ENCODE measurements around the gene MT2A. TPM values are rescaled to one million over a fixed set of nuclear protein-coding genes. Genes with fewer than 3 reads are reported as not detected.

Gene MT2A
- total RNA-seq, 1 donor from 2014 or later, result 139 TPM

GRCh38 chr16:56583351-56584168 lies 24.8 kb upstream of the MT2A start:
- no peak for DNase-seq (ENCODE audit: low read depth)
- Histone ChIP-seq H3K36me3 (ENCODE audit: control insufficient read depth, insufficient read depth, low read length) (no peaks in the 10 kb centered on the region), H3K4me3 (ENCODE audit: low read depth, low read length) (no peak overlapping the region), H3K27me3 (ENCODE audit: control insufficient read depth, insufficient read depth, low read length) (no peaks in the 10 kb centered on the region)
- TF ChIP-seq, protein P1, sequence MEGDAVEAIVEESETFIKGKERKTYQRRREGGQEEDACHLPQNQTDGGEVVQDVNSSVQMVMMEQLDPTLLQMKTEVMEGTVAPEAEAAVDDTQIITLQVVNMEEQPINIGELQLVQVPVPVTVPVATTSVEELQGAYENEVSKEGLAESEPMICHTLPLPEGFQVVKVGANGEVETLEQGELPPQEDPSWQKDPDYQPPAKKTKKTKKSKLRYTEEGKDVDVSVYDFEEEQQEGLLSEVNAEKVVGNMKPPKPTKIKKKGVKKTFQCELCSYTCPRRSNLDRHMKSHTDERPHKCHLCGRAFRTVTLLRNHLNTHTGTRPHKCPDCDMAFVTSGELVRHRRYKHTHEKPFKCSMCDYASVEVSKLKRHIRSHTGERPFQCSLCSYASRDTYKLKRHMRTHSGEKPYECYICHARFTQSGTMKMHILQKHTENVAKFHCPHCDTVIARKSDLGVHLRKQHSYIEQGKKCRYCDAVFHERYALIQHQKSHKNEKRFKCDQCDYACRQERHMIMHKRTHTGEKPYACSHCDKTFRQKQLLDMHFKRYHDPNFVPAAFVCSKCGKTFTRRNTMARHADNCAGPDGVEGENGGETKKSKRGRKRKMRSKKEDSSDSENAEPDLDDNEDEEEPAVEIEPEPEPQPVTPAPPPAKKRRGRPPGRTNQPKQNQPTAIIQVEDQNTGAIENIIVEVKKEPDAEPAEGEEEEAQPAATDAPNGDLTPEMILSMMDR (IDR thresholded peaks at IDR 0.05; ENCODE audit: insufficient read depth, low read length, poor library complexity, severe bottlenecking), result no peak

DNA sequence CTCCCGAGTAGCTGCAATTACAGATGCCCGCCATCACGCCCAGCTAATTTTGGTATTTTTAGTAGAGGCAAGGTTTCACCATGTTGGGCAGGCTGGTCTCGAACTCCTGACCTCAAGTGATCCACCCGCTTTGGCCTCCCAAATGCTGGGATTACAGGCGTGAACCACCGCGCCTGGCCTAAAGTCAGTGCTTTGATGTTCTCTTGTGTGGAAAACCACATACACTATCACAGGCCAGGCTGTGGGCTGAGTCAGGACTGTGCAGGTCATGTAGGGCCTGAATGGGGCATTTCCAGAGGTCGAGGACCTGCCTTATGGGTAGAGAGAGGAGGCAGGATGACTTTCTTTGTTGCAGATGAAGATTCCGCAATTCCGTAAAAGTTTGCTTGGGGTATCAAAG lies 24.1 kb upstream of the MT2A start:
- Histone ChIP-seq H3K4me3 (ENCODE audit: low read depth, low read length) (no peak overlapping the region), H3K36me3 (ENCODE audit: control insufficient read depth, insufficient read depth, low read length) (no peaks in the 10 kb centered on the region), H3K27me3 (ENCODE audit: control insufficient read depth, insufficient read depth, low read length) (peaks cover 7% of the 10 kb centered on the region)
- TF ChIP-seq, protein P1 (IDR thresholded peaks at IDR 0.05; ENCODE audit: insufficient read depth, low read length, poor library complexity, severe bottlenecking), result no peak
- no peak for DNase-seq (ENCODE audit: low read depth)

- no peak for DNase-seq (ENCODE audit: low read depth)
- TF ChIP-seq, protein P1 (IDR thresholded peaks at IDR 0.05; ENCODE audit: insufficient read depth, low read length, poor library complexity, severe bottlenecking), result no peak
- Histone ChIP-seq H3K36me3 (ENCODE audit: control insufficient read depth, insufficient read depth, low read length) (no peaks in the 10 kb centered on the region), H3K4me3 (ENCODE audit: low read depth, low read length) (peak overlapping the region; percentile 28), H3K27me3 (ENCODE audit: control insufficient read depth, insufficient read depth, low read length) (peaks cover 25% of the 10 kb centered on the region)
Measured at GRCh38 chr16:56588781-56589140, 19.6 kb upstream of the MT2A start.

GRCh38 chr16:56589141-56590039 lies 19.0 kb upstream of the MT2A start, which contains the start of gene MT3:
Gene MT3 (plus strand): TSS chr16:56589528. CDS start chr16:56589591, 63 bp downstream.
- TF ChIP-seq, protein P1 (IDR thresholded peaks at IDR 0.05; ENCODE audit: insufficient read depth, low read length, poor library complexity, severe bottlenecking), result no peak
- DNase-seq (ENCODE audit: low read depth), result no peak
- Histone ChIP-seq H3K4me3 (ENCODE audit: low read depth, low read length) (peak within 1 kb of the TSS; percentile 28), H3K27me3 (ENCODE audit: control insufficient read depth, insufficient read depth, low read length) (peaks cover 25% of the 10 kb centered on the region), H3K36me3 (ENCODE audit: control insufficient read depth, insufficient read depth, low read length) (no peaks in the 10 kb centered on the region)

GRCh38 chr16:56591377-56592060 lies 16.9 kb upstream of the MT2A start:
- TF ChIP-seq, protein P1 (IDR thresholded peaks at IDR 0.05; ENCODE audit: insufficient read depth, low read length, poor library complexity, severe bottlenecking), result no peak
- H3K4me3 ChIP-seq (ENCODE audit: low read depth, low read length), result no peak overlapping the region
- peaks cover 25% of the 10 kb centered on the region for H3K27me3 ChIP-seq (ENCODE audit: control insufficient read depth, insufficient read depth, low read length)

More at GRCh38 chr16:56591377-56592060, 16.9 kb upstream of the MT2A start:
- no peak for DNase-seq (ENCODE audit: low read depth)
- no peaks in the 10 kb centered on the region for H3K36me3 ChIP-seq (ENCODE audit: control insufficient read depth, insufficient read depth, low read length)
